K562 (cell line): ENCODE data around the gene MRPS18B. TPM values are rescaled to one million over a fixed set of nuclear protein-coding genes. Genes with fewer than 3 reads are reported as not detected.

ENCODE experiments used
- ATF3 ChIP-seq, 2 experiments: fragments of 450-650 bp in 1 of 2; sonication (generic) in 1 of 2; formaldehyde crosslinking in 1 of 2; IDR thresholded peaks in 1 of 2; conservative IDR thresholded peaks in 1 of 2; 2 replicates each; pipeline versions ENCODE4 v1.6.1 to v1.8.1; 2016 to 2023; ENCODE audit warnings: mild to moderate bottlenecking in 2 of 2, moderate library complexity in 2 of 2, inconsistent platforms in 1 of 2, missing genetic modification reagents in 1 of 2
- NFATC3 ChIP-seq: fragments of 450-650 bp; IDR thresholded peaks from 2 replicates; pipeline ENCODE4 v1.6.1; 2017; ENCODE audit warnings: mild to moderate bottlenecking
- NFIC ChIP-seq: fragments of 450-650 bp; IDR thresholded peaks from 2 replicates; pipeline ENCODE4 v1.6.1; 2017; ENCODE audit warnings: mild to moderate bottlenecking, inconsistent platforms
- RB1 ChIP-seq: fragments of 450-650 bp; IDR thresholded peaks from 2 replicates; pipeline ENCODE4 v1.6.1; 2017; ENCODE audit warnings: low read depth, mild to moderate bottlenecking
- TCF15 ChIP-seq: fragments of 250-450 bp; sonication (Bioruptor Pico); IDR thresholded peaks from 2 replicates; pipeline ENCODE4 v1.8.0; 2022; ENCODE audit warnings: moderate library complexity, mild to moderate bottlenecking, inconsistent platforms
- THAP7 ChIP-seq: fragments of 250-450 bp; sonication (Bioruptor Pico); IDR thresholded peaks from 2 replicates; pipeline ENCODE4 v1.5.0; 2021
- ZBTB11 ChIP-seq, 3 experiments: fragments of 200-800 bp in 1 of 3; fragments of 250-450 bp in 1 of 3; fragments of 450-650 bp in 1 of 3; sonication (Bioruptor Pico) in 1 of 3; sonication (Bioruptor generic) in 1 of 3; formaldehyde crosslinking in 1 of 3; IDR thresholded peaks; 2 replicates each; pipeline versions ENCODE4 v1.6.1 to v1.8.0; 2016 to 2022; ENCODE audit warnings: mild to moderate bottlenecking in 2 of 3, missing genetic modification characterization in 2 of 3, missing compliant biosample characterization in 1 of 3, moderate library complexity in 1 of 3
- ZFP91 ChIP-seq: sonication (generic); formaldehyde crosslinking; IDR thresholded peaks from 2 replicates; pipeline ENCODE4 v1.8.0; 2022; ENCODE audit warnings: mild to moderate bottlenecking, missing genetic modification reagents
- ZNF197 ChIP-seq: fragments of 200-800 bp; sonication (Bioruptor generic); IDR thresholded peaks from 2 replicates; pipeline ENCODE4 v1.6.1; 2016; ENCODE audit warnings: low read depth, missing genetic modification characterization, missing compliant biosample characterization
- ZNF583 ChIP-seq: fragments of 250-450 bp; sonication (Bioruptor Pico); IDR thresholded peaks from 2 replicates; pipeline ENCODE4 v1.4.0; 2020
- polyA plus RNA-seq, 8 experiments: library from polyadenylated mRNA; depleted of rRNA in 4 of 8; stranded (reverse) in 5 of 8; unstranded in 3 of 8; fragments of >200 nt; fragmentation: Nextera tagmentation in 2 of 8; fragmentation: Illumina TruSeq in 1 of 8; extraction: Ambion mirVana in 2 of 8; extraction: Trizol in 1 of 8; gene quantifications; 2 replicates each; pipeline versions ENCODE4 v1.2.1 to v1.2.3, GENCODE V29; 2011 to 2014; ENCODE audit warnings: inconsistent platforms in 1 of 8, missing spikeins in 1 of 8
- total RNA-seq, 7 experiments: library from RNA; depleted of rRNA in 6 of 7; stranded (reverse); fragments of >200 nt in 6 of 7; fragmentation: Illumina TruSeq in 2 of 7; extraction: Trizol in 2 of 7; gene quantifications; 2 replicates each; pipeline versions ENCODE4 v1.2.1 to v1.2.3, GENCODE V29; 2011 to 2021; ENCODE audit warnings: low replicate concordance in 1 of 7
- TF ChIP-seq, protein P1 (sequence below): sonication (generic); formaldehyde crosslinking; IDR thresholded peaks from 2 replicates; pipeline ENCODE4 v1.8.0; 2022; ENCODE audit warnings: mild to moderate bottlenecking, low read depth, missing genetic modification reagents
- TF ChIP-seq, protein P2 (sequence below): sonication (generic); formaldehyde crosslinking; IDR thresholded peaks from 2 replicates; pipeline ENCODE4 v1.8.1; 2023; ENCODE audit warnings: mild to moderate bottlenecking, missing genetic modification reagents
- TF ChIP-seq, protein P3 (sequence below): IDR thresholded peaks from 2 replicates; pipeline ENCODE4 v1.6.1; 2014; ENCODE audit warnings: antibody characterized with exemption

Gene MRPS18B
- total and polyA plus RNA-seq, 9 of the 15 experiments (the other 6 are each of a cell fraction or from before 2014, with no cell fraction given) = 132 to 383 (median 178) TPM

- peak; percentile 48; the same call in 1 of the 2 replicates for TF ChIP-seq NFIC
- TF ChIP-seq, protein P1, sequence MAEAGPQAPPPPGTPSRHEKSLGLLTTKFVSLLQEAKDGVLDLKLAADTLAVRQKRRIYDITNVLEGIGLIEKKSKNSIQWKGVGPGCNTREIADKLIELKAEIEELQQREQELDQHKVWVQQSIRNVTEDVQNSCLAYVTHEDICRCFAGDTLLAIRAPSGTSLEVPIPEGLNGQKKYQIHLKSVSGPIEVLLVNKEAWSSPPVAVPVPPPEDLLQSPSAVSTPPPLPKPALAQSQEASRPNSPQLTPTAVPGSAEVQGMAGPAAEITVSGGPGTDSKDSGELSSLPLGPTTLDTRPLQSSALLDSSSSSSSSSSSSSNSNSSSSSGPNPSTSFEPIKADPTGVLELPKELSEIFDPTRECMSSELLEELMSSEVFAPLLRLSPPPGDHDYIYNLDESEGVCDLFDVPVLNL (CRISPR knock-in tag) = no peak
- TF ChIP-seq ZBTB11 (CRISPR knock-in tag; IDR thresholded peaks at IDR 0.05) = peak in 1 of 3 experiments; percentile 83; a peak in 3 of 6 replicates
- TF ChIP-seq ZNF583 (CRISPR knock-in tag) = peak; percentile 73
- TF ChIP-seq, protein P2, sequence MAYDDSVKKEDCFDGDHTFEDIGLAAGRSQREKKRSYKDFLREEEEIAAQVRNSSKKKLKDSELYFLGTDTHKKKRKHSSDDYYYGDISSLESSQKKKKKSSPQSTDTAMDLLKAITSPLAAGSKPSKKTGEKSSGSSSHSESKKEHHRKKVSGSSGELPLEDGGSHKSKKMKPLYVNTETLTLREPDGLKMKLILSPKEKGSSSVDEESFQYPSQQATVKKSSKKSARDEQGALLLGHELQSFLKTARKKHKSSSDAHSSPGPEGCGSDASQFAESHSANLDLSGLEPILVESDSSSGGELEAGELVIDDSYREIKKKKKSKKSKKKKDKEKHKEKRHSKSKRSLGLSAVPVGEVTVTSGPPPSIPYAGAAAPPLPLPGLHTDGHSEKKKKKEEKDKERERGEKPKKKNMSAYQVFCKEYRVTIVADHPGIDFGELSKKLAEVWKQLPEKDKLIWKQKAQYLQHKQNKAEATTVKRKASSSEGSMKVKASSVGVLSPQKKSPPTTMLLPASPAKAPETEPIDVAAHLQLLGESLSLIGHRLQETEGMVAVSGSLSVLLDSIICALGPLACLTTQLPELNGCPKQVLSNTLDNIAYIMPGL (CRISPR knock-in tag) = peak; percentile 45; the same call in 1 of the 2 replicates
- TF ChIP-seq TCF15 (CRISPR knock-in tag) = no peak
- TF ChIP-seq, protein P3, sequence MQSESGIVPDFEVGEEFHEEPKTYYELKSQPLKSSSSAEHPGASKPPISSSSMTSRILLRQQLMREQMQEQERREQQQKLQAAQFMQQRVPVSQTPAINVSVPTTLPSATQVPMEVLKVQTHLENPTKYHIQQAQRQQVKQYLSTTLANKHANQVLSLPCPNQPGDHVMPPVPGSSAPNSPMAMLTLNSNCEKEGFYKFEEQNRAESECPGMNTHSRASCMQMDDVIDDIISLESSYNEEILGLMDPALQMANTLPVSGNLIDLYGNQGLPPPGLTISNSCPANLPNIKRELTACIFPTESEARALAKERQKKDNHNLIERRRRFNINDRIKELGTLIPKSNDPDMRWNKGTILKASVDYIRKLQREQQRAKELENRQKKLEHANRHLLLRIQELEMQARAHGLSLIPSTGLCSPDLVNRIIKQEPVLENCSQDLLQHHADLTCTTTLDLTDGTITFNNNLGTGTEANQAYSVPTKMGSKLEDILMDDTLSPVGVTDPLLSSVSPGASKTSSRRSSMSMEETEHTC = peak; percentile 41; the same call in 1 of the 2 replicates
- 0 out of 2 replicates have a peak, but pooled peaks have one; percentile 23 for TF ChIP-seq ZFP91 (CRISPR knock-in tag)
- no peak for TF ChIP-seq THAP7
- TF ChIP-seq ATF3 (IDR thresholded peaks at IDR 0.05) = peak; percentile 69; the same call in 1 of the 2 replicates
- TF ChIP-seq ATF3 (CRISPR knock-in tag; conservative IDR thresholded peaks at IDR 0.05) = no peak
- peak; percentile 89 for TF ChIP-seq RB1
- TF ChIP-seq NFATC3 = no peak
- TF ChIP-seq ZNF197 (CRISPR knock-in tag) = peak; percentile 68
Measured at GRCh38 chr6:30617565-30618269, at the start of gene MRPS18B (continued).
